Fibroblast of lung (primary cell): ENCODE results near the gene ITPR3. TPM values are rescaled to one million over a fixed set of nuclear protein-coding genes. Genes with fewer than 3 reads are reported as not detected.

Experiments
- DNase-seq, 2 donors: peaks; one replicate each; pipeline versions ENCODE4 v3.0.0 to v3.0.0-alpha.2; 2010; ENCODE audit warnings: low read depth in 2 of 2
- H2AFZ ChIP-seq: 2 replicates; pipeline ENCODE4 v1.5.1; 2012; ENCODE audit warnings: low read length, control low read depth, inconsistent platforms
- H3K27ac ChIP-seq: 2 replicates; pipeline ENCODE4 v1.5.1; 2011; ENCODE audit warnings: low read length, control low read depth; ENCODE audit not compliant: insufficient read depth
- H3K27me3 ChIP-seq: 2 replicates; pipeline ENCODE4 v1.5.1; 2011; ENCODE audit warnings: mild to moderate bottlenecking, low read length; ENCODE audit not compliant: control insufficient read depth, insufficient read depth
- H3K36me3 ChIP-seq: 2 replicates; pipeline ENCODE4 v1.5.1; 2011; ENCODE audit warnings: low read length; ENCODE audit not compliant: control insufficient read depth, insufficient read depth
- H3K4me1 ChIP-seq: 2 replicates; pipeline ENCODE4 v1.5.1; 2011; ENCODE audit warnings: low read length; ENCODE audit not compliant: control insufficient read depth, insufficient read depth; ENCODE audit errors: extremely low read depth
- H3K4me2 ChIP-seq: 2 replicates; pipeline ENCODE4 v1.5.1; 2011; ENCODE audit warnings: low read length, control low read depth; ENCODE audit not compliant: insufficient read depth; ENCODE audit errors: extremely low read depth
- H3K4me3 ChIP-seq, 4 experiments: fragments of 200-600 bp in 1 of 4; sonication (generic) in 1 of 4; replicated peaks in 1 of 4; 2 replicates each; pipeline ENCODE4 v1.5.1; 2011 to 2016; ENCODE audit warnings: low read length in 4 of 4, low read depth in 3 of 4, mild to moderate bottlenecking in 3 of 4, control low read depth in 2 of 4, inconsistent platforms in 1 of 4, mixed read lengths in 1 of 4; ENCODE audit not compliant: insufficient read depth in 1 of 4; ENCODE audit errors: control extremely low read depth in 1 of 4
- H3K79me2 ChIP-seq: 2 replicates; pipeline ENCODE4 v1.5.1; 2012; ENCODE audit warnings: mild to moderate bottlenecking, low read length, inconsistent platforms; ENCODE audit not compliant: control insufficient read depth, insufficient read depth
- H3K9ac ChIP-seq: 2 replicates; pipeline ENCODE4 v1.5.1; 2011; ENCODE audit warnings: mild to moderate bottlenecking, low read length, control low read depth; ENCODE audit not compliant: insufficient read depth
- H3K9me3 ChIP-seq: 2 replicates; pipeline ENCODE4 v1.5.1; 2012; ENCODE audit warnings: low read depth, low read length; ENCODE audit not compliant: control insufficient read depth, insufficient read depth
- H4K20me1 ChIP-seq: 2 replicates; pipeline ENCODE4 v1.5.1; 2011; ENCODE audit warnings: low read length; ENCODE audit not compliant: control insufficient read depth, insufficient read depth; ENCODE audit errors: extremely low read depth
- CTCF ChIP-seq, 2 donors: IDR thresholded peaks in 1 of 2; conservative IDR thresholded peaks in 1 of 2; 1 replicate in 1 of 2; 2 replicates in 1 of 2; pipeline ENCODE4 v1.5.1; 2011 to 2012; ENCODE audit warnings: low read length in 2 of 2, control low read depth in 1 of 2, inconsistent platforms in 1 of 2, low read depth in 1 of 2, mild to moderate bottlenecking in 1 of 2
- EZH2 ChIP-seq: IDR thresholded peaks from 2 replicates; pipeline ENCODE4 v1.5.1; 2012; ENCODE audit warnings: low read length, control low read depth, mild to moderate bottlenecking; ENCODE audit errors: missing control alignments
- polyA plus RNA-seq, 2 donors: library from polyadenylated mRNA; depleted of rRNA in 1 of 2; stranded (reverse) in 1 of 2; unstranded in 1 of 2; fragments of >200 nt; gene quantifications; 2 replicates each; pipeline ENCODE4 v1.2.1, GENCODE V29; 2011 to 2012; ENCODE audit warnings: missing spikeins in 1 of 2
- total RNA-seq: library from RNA; depleted of rRNA; stranded (reverse); fragments of >200 nt; gene quantifications from 2 replicates; pipeline ENCODE4 v1.2.1, GENCODE V29; 2014

The ITPR3 gene
- total and polyA plus RNA-seq, 2 donors (not counting 1 experiment from before 2014, with no cell fraction given): 9.6 to 43.4 TPM

GRCh38 chr6:33716890-33717632, 95.9 kb downstream of the ITPR3 start:
- H3K4me1 ChIP-seq: peaks cover 2% of the 10 kb centered on the region
- H4K20me1 ChIP-seq: no peaks in the 10 kb centered on the region
- H3K9ac ChIP-seq: no peak overlapping the region
- H2AFZ ChIP-seq: no peak overlapping the region
- no peak overlapping the region for H3K4me3 ChIP-seq
- H3K4me2 ChIP-seq: no peak overlapping the region
- peaks cover 6% of the 10 kb centered on the region for H3K27me3 ChIP-seq
- H3K27ac ChIP-seq: no peak overlapping the region
- no peaks in the 10 kb centered on the region for H3K36me3 ChIP-seq
- H3K79me2 ChIP-seq: no peaks in the 10 kb centered on the region
- H3K9me3 ChIP-seq: no peaks in the 10 kb centered on the region
- DNase-seq: no peak
- TF ChIP-seq CTCF (conservative IDR thresholded peaks at IDR 0.05 in 1 of 2, IDR thresholded peaks at IDR 0.05 in 1 of 2; ENCODE audit: low read depth in 1 of 2, low read length in 2 of 2) (no peak), EZH2 (no peak)

- Histone ChIP-seq H3K9me3 (no peaks in the 10 kb centered on the region), H4K20me1 (no peaks in the 10 kb centered on the region), H3K27me3 (peaks cover 9% of the 10 kb centered on the region), H3K79me2 (no peaks in the 10 kb centered on the region), H3K27ac (no peak overlapping the region), H2AFZ (no peak overlapping the region), H3K4me3 (no peak overlapping the region), H3K4me2 (no peak overlapping the region), H3K9ac (no peak overlapping the region), H3K36me3 (no peaks in the 10 kb centered on the region), H3K4me1 (peaks cover 2% of the 10 kb centered on the region)
- no peak for DNase-seq
- TF ChIP-seq CTCF (conservative IDR thresholded peaks at IDR 0.05 in 1 of 2, IDR thresholded peaks at IDR 0.05 in 1 of 2; ENCODE audit: low read depth in 1 of 2, low read length in 2 of 2): no peak
- no peak for TF ChIP-seq EZH2
These were observed 96.9 kb downstream of the ITPR3 start for GRCh38 chr6:33717934-33718455.

- Histone ChIP-seq H3K79me2 (no peaks in the 10 kb centered on the region), H3K4me1 (peaks cover 2% of the 10 kb centered on the region), H3K27ac (no peak overlapping the region), H3K4me3 (no peak overlapping the region), H3K27me3 (peaks cover 15% of the 10 kb centered on the region), H3K9me3 (no peaks in the 10 kb centered on the region), H2AFZ (no peak overlapping the region), H3K4me2 (no peak overlapping the region), H3K9ac (no peak overlapping the region), H3K36me3 (no peaks in the 10 kb centered on the region), H4K20me1 (no peaks in the 10 kb centered on the region)
- TF ChIP-seq CTCF (conservative IDR thresholded peaks at IDR 0.05 in 1 of 2, IDR thresholded peaks at IDR 0.05 in 1 of 2; ENCODE audit: low read depth in 1 of 2, low read length in 2 of 2) (no peak), EZH2 (no peak)
- no peak for DNase-seq
These were observed 97.6 kb downstream of the ITPR3 start for GRCh38 chr6:33718713-33719112.
